Measurements from ENCODE around the gene CD151.

Gene CD151

GRCh38 chr11:815675-816432 is 16.9 kb upstream of the CD151 start:
- DNase-seq, result no peak

GRCh38 chr11:816433-816779 is 16.3 kb upstream of the CD151 start:
- no peak for DNase-seq

- peak; percentile 12 for DNase-seq
Observed at GRCh38 chr11:818396-819128, 14.2 kb upstream of the CD151 start, which contains the start of gene PNPLA2. Gene PNPLA2 (plus strand): TSS chr11:818914. CDS start chr11:819719, 805 bp downstream.

DNA sequence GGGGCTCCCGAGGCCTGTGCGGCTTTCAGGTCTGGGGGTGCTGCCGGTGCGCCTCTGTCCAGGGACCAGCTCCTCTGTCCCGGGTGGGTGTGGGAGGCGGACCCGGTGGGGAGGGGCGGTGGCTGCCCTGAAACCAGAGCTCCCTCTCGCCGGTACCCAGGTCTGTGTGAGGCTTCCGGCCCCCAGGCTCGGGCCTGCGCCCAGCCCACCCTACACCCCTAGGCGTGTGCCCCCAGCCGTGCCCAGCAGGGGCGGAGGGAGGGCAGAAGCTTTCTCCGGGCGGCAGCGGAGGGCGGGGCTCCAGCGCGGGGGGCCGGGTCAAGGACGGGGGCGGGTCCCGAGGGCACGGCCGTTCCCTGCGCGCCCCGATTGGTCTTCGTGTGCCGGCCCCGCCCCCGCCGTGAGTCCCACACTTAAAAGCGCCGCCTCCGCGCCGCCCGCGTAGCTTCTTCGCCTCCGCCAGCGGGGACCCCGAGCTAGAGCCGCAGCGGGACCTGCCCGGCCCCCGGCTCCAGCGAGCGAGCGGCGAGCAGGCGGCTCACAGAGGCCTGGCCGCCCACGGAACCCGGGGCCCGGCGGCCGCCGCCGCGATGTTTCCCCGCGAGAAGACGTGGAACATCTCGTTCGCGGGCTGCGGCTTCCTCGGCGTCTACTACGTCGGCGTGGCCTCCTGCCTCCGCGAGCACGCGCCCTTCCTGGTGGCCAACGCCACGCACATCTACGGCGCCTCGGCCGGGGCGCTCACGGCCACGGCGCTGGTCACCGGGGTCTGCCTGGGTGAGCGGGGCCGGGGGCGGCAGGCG is 13.4 kb upstream of the CD151 start:
- DNase-seq, result peak; percentile 47

- no peak for DNase-seq
Observed at GRCh38 chr11:819943-820649, 12.7 kb upstream of the CD151 start.

DNA sequence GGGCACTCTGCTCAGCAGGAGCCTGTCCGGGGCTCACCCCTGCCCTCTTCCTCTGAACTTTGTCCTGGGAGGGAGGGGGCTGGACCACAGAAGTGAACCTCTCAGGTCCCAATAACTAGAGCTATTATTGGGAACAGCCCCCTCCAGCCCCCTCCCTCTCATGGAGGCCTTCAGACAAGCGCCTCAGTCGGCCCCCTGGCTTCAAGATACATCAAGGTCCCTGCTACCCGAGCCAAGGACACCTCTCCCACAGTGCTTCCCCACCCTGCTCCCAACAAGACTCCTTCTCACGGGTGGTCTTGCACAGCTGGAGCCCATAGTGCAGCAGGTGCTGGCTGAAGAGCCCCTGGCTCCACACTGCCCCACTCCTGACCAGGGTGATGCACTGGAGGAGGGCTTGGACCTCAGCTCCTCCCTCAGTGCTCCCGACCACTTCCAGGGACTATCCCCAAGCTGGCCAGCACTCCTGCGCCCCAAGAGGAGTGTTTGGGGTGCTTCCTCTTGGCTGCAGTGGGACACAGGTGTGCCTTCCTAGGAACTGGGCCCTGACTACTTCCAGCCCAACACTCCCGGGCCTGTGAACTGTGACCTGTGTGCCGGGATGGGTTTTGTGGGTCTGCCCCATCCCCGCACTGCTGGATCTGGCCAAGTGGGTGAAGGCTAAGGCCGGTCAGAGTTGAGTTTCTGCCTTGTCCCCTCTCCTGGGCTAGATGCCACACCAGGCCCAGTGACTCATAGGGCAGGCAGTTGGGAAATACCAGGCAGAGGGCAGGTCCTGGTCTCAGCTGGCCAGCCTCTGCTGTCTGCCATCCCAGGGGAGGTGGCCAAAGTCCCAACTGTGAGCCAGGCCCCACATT is 11.9 kb upstream of the CD151 start:
- DNase-seq, result no peak

GRCh38 chr11:821512-822371 is 11.0 kb upstream of the CD151 start:
- DNase-seq, result no peak

DNA sequence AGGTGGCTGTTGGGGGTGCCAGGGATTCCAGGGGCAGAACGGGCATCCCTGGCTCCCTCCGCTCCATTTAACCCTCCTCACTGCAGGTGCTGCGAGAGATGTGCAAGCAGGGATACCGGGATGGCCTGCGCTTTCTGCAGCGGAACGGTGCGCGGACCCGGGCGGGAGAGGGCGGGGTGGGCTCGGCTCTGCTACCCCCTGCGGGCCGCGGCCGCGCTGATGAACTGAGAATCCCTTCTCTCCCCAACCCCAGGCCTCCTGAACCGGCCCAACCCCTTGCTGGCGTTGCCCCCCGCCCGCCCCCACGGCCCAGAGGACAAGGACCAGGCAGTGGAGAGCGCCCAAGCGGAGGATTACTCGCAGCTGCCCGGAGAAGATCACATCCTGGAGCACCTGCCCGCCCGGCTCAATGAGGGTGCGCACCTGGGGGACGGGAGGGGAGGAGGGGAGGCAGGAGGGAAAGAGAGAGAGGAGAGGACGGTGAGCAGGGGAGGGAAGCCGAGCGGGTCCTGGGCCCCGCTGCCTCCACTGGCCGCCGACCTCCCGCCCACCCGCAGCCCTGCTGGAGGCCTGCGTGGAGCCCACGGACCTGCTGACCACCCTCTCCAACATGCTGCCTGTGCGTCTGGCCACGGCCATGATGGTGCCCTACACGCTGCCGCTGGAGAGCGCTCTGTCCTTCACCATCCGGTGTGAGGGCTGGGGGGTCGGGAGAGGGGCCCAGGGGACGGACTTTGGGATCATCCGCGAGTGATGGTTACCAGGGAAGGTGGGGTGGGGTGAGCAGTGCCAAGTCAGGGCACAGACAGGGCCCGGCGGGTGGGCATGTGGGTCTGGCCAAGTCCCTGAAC is 9.1 kb upstream of the CD151 start:
- DNase-seq, result no peak

DNA sequence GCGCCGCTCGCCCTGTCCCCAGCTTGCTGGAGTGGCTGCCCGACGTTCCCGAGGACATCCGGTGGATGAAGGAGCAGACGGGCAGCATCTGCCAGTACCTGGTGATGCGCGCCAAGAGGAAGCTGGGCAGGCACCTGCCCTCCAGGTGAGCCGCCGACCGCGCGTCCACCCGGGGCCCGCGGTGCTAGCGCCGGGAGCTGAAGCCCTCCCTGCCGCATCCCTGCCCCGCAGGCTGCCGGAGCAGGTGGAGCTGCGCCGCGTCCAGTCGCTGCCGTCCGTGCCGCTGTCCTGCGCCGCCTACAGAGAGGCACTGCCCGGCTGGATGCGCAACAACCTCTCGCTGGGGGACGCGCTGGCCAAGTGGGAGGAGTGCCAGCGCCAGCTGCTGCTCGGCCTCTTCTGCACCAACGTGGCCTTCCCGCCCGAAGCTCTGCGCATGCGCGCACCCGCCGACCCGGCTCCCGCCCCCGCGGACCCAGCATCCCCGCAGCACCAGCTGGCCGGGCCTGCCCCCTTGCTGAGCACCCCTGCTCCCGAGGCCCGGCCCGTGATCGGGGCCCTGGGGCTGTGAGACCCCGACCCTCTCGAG is 8.4 kb upstream of the CD151 start:
- no peak for DNase-seq

DNA sequence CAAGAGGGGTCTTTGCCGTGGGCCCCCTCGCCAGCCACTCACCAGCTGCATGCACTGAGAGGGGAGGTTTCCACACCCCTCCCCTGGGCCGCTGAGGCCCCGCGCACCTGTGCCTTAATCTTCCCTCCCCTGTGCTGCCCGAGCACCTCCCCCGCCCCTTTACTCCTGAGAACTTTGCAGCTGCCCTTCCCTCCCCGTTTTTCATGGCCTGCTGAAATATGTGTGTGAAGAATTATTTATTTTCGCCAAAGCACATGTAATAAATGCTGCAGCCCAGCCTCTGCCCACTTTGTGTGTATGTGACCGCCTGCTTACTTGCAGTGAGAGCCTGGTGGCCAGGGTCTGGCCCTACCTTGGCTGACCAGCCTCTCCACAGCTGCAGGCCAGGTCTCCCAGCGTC is 7.8 kb upstream of the CD151 start:
- DNase-seq, result no peak

- no peak for DNase-seq
Observed at GRCh38 chr11:825366-826226, 7.2 kb upstream of the CD151 start.

GRCh38 chr11:826227-826621 is 6.5 kb upstream of the CD151 start:
- no peak for DNase-seq

DNA sequence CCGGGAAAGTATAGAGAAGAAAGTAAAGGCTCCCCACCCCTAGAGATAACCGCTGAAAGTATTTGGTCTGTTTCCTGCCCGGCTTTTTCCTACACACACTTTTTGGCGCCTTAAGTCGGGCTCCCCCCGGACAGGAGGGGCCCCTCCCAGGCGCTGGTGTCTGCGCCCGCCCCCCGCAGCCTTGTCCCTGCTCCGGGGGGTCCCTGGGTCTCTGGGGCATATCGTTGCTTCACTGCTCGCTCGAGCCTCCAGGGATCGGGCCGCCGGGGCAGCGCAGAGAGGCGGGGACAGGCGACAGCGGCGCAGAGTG is 6.0 kb upstream of the CD151 start:
- DNase-seq, result no peak

DNA sequence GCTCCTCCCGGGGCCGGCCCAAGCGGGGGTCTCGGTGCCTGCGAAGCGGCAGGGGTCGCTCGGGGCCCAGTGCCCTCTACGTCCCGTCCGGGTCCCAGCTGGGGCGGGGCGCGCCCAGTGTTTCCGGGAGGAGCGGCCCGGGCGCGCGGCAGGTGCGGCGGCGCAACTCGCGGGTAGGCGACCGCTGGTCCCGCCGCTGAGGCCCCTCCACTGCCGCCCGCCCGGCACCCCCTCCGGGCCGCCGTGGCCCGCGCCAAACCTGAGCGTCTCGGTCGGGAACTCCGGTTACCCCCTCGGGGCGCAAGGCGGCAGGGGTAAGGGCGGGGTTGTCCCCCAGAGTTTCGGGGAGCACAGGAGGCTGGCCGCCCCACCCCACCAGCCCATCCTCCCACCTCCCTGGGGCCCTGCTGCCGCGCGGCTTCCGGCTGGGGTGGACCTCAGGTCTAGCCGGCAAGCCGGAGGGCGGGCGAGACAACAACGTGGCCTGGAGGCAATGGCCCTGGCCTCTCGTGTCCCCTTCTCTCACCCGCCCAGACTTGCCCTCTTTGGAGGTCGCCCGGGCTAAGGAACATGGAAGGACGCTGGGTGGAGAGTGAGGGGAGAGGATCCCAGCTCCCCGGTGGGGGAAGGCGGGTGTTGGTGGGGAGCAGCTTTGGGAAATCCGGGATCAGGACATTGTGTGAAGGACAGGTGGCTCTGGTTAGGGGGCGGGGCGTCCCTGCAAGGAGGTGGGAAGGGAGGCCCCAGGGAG is 5.4 kb upstream of the CD151 start:
- DNase-seq, result no peak

GRCh38 chr11:827897-828192 is 4.9 kb upstream of the CD151 start, which contains the start of gene CRACR2B:
Gene CRACR2B (plus strand): TSS chr11:827919. CDS start chr11:828608, 689 bp downstream.
- DNase-seq, result no peak

DNA sequence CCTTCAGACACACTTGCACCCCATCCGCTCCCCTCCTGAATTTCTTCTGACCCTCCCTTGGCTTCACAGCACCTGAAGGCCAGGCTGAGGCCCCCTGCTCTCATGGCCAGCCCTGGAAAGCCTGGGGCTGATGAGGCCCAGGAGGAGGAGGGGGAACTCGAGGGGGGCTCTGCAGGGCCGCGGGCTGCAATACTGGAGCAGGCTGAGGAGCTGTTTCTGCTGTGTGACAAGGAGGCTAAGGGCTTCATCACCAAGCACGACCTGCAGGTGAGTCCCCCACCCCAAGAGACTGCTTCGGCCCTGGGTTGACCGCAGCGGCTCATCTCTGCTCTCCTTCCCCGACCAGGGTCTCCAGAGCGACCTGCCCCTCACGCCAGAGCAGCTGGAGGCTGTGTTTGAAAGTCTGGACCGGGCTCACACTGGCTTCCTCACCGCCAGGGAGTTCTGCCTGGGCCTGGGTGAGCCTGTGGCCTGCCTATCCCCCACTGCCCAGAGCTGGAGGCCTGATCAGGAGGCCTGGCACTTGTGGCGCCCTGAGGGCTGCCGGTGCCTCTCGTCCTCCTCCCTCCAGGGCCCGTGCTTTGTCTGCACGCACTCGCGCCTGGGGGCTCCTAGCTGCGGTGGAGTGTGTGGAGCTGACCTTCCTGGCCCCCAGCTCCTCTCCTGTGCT is 4.1 kb upstream of the CD151 start:
- no peak for DNase-seq

DNA sequence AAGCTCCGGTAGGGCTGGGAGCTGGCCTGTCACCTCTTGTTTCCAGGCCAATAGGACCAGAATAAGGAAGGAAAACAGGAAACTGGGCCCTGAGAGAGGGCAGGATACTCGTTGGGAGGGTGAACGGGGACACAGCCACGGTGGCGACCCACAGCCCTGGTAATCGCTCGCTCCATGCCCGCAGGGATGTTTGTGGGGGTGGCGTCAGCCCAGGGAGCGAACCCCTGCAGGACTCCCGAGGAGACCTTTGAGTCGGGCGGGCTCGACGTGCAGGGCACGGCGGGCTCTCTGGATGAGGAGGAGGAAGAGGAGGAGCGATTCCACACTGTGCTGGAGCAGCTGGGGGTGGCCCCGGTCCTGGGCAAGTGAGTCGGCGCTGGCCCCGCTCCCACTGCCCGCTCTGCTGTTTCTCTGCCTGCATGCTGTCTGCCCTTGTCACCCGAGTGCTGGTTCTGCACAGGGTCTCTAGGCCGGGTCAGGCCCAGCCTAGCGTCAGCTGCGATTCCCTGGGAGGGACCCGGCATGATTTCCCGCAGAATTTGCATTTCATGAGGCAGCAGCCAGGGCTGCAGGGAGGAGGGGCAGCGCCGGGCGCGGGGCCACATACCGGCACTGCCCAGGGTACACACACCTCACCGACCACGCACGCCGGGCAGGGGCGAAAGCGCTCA is 3.4 kb upstream of the CD151 start:
- DNase-seq, result no peak
